Panc1 (cell line): ENCODE results near the gene CA10. TPM values are rescaled to one million over a fixed set of nuclear protein-coding genes. Genes with fewer than 3 reads are reported as not detected.

Source experiments
- ATAC-seq: fragments of 200-7000 bp; cut with Tn5 transposase; 2 replicates; pipeline ENCODE4 v1.9.1; 2020; ENCODE audit warnings: mild to moderate bottlenecking, moderate library complexity
- BruUV-seq: library from RNA; stranded (reverse); fragments of 400-500 nt; replicated peaks from 2 replicates; lab custom pipeline; 2021; lab: Mats Ljungman, UMichigan
- CTCF ChIA-PET: fragments of 300-600 bp; sonication (Branson Sonifier 250); formaldehyde crosslinking; loops from one replicate; lab custom pipeline; 2022; ENCODE audit warnings: antibody characterized with exemption; lab: Charles Lee
- POLR2A ChIA-PET: fragments of 300-600 bp; sonication (Branson Sonifier 250); formaldehyde crosslinking; loops from one replicate; lab custom pipeline; 2022; ENCODE audit warnings: antibody characterized with exemption; lab: Charles Lee
- DNase-seq: peaks from one replicate; pipeline ENCODE4 v3.0.0-alpha.2; 2010; ENCODE audit warnings: low read depth, low spot score
- H3K27ac ChIP-seq: 2 replicates; pipeline ENCODE4 v1.5.1; 2011; ENCODE audit warnings: mild to moderate bottlenecking, low read length, inconsistent platforms
- H3K27me3 ChIP-seq: fragments of 200-500 bp; sonication (Bioruptor generic); 2 replicates; pipeline ENCODE4 v1.6.0; 2014; ENCODE audit warnings: low read length, inconsistent platforms; ENCODE audit not compliant: control insufficient read depth, insufficient read depth
- H3K36me3 ChIP-seq: fragments of 200-500 bp; sonication (Bioruptor generic); 2 replicates; pipeline ENCODE4 v1.5.1; 2014; ENCODE audit warnings: inconsistent platforms, mild to moderate bottlenecking, low read length, moderate library complexity; ENCODE audit not compliant: control insufficient read depth, insufficient read depth
- H3K4me1 ChIP-seq: 2 replicates; pipeline ENCODE4 v1.5.1; 2011; ENCODE audit warnings: inconsistent platforms, mild to moderate bottlenecking, low read length, moderate library complexity; ENCODE audit not compliant: control insufficient read depth, insufficient read depth
- H3K4me3 ChIP-seq, 2 experiments: 2 replicates each; pipeline ENCODE4 v1.5.1; 2011 to 2012; ENCODE audit warnings: low read depth in 2 of 2, low read length in 2 of 2, mild to moderate bottlenecking in 2 of 2, inconsistent platforms in 1 of 2, moderate library complexity in 1 of 2
- H3K9me3 ChIP-seq: fragments of 200-500 bp; sonication (Bioruptor generic); 2 replicates; pipeline ENCODE4 v1.5.1; 2014; ENCODE audit warnings: low read depth, mild to moderate bottlenecking, inconsistent platforms, low read length, moderate library complexity; ENCODE audit not compliant: control insufficient read depth, insufficient read depth
- CTCF ChIP-seq: fragments of 450-650 bp; IDR thresholded peaks from 2 replicates; pipeline ENCODE4 v1.5.1; 2017; ENCODE audit warnings: mild to moderate bottlenecking
- POLR2AphosphoS5 ChIP-seq: IDR thresholded peaks from 2 replicates; pipeline ENCODE4 v1.6.1; 2012; ENCODE audit warnings: mild to moderate bottlenecking, low read depth, low read length, moderate library complexity
- REST ChIP-seq, 2 experiments: IDR thresholded peaks; 2 replicates each; pipeline ENCODE4 v1.6.1; 2011 to 2012; ENCODE audit warnings: low read depth in 2 of 2, control low read depth in 1 of 2, low read length in 1 of 2, mild to moderate bottlenecking in 1 of 2, moderate library complexity in 1 of 2; ENCODE audit not compliant: insufficient read depth in 1 of 2
- SIN3A ChIP-seq: IDR thresholded peaks from 2 replicates; pipeline ENCODE4 v1.6.1; 2012; ENCODE audit warnings: low read depth, mild to moderate bottlenecking, low read length, moderate library complexity, borderline replicate concordance; ENCODE audit not compliant: insufficient read depth
- TCF7L2 ChIP-seq: IDR thresholded peaks from 2 replicates; pipeline ENCODE4 v1.6.1; 2011; ENCODE audit warnings: mild to moderate bottlenecking, low read depth, low read length, inconsistent platforms
- in situ Hi-C: cut with HindIII; loops from 2 replicates; pipeline ENCODE4 v1.10.0; 2016; ENCODE audit warnings: low sequenced_read_pairs, low pct_unique_long_range_greater_than_20kb
- intact Hi-C: fragments of 100-400 bp; cut with micrococcal nuclease; formaldehyde crosslinking; loops from one replicate; pipeline ENCODE4 v1.10.0; 2022; ENCODE audit not compliant: unreplicated experiment
- total RNA-seq: library from RNA; stranded (reverse); gene quantifications from one replicate; pipeline ENCODE4 v1.2.1, GENCODE V29; 2021; ENCODE audit not compliant: unreplicated experiment

CA10 gene
- total RNA-seq, 1 experiment from 2014 or later: not detected

GRCh38 chr17:51706093-51706492, 452.4 kb downstream of the CA10 start:
- intact Hi-C loops (no loop called here), in situ Hi-C loops (no loop called here)
- H3K27me3 ChIP-seq: peaks cover 6% of the 10 kb centered on the region; the same call in 1 of the 2 replicates
- BruUV-seq: no TSS peak
- H3K4me3 ChIP-seq: no peak overlapping the region
- H3K9me3 ChIP-seq: no peaks in the 10 kb centered on the region
- POLR2A ChIA-PET: no interaction called here
- DNase-seq (no peak), ATAC-seq (no peak)
- CTCF ChIA-PET: no interaction called here
- TF ChIP-seq SIN3A (no peak), CTCF (no peak), TCF7L2 (no peak)
- no peaks in the 10 kb centered on the region for H3K4me1 ChIP-seq
- H3K36me3 ChIP-seq: no peaks in the 10 kb centered on the region
- no peak overlapping the region for H3K27ac ChIP-seq

GRCh38 chr17:51703361-51704341, 454.9 kb downstream of the CA10 start:
- BruUV-seq: no TSS peak

More at GRCh38 chr17:51703361-51704341, 454.9 kb downstream of the CA10 start:
- Histone ChIP-seq H3K9me3 (no peaks in the 10 kb centered on the region), H3K27ac (no peak overlapping the region), H3K4me1 (no peaks in the 10 kb centered on the region), H3K36me3 (no peaks in the 10 kb centered on the region), H3K4me3 (no peak overlapping the region), H3K27me3 (no peaks in the 10 kb centered on the region)
- CTCF ChIA-PET: no interaction called here
- ATAC-seq: peak; percentile 86
- POLR2A ChIA-PET: no interaction called here
- peak; percentile 33 for DNase-seq
- in situ Hi-C loops (no loop called here), intact Hi-C loops (no loop called here)
- TF ChIP-seq POLR2AphosphoS5 (no peak), SIN3A (no peak), TCF7L2 (no peak), REST (IDR thresholded peaks at IDR 0.05; ENCODE audit: insufficient read depth in 1 of 2, low read depth in 2 of 2, low read length in 1 of 2) (no peak), CTCF (no peak)
